ENCODE measurements around the gene HS3ST6. TPM values are rescaled to one million over a fixed set of nuclear protein-coding genes. Genes with fewer than 3 reads are reported as not detected.

The HS3ST6 gene
- total RNA-seq, 3 donors from 2014 or later, result not detected

DNA sequence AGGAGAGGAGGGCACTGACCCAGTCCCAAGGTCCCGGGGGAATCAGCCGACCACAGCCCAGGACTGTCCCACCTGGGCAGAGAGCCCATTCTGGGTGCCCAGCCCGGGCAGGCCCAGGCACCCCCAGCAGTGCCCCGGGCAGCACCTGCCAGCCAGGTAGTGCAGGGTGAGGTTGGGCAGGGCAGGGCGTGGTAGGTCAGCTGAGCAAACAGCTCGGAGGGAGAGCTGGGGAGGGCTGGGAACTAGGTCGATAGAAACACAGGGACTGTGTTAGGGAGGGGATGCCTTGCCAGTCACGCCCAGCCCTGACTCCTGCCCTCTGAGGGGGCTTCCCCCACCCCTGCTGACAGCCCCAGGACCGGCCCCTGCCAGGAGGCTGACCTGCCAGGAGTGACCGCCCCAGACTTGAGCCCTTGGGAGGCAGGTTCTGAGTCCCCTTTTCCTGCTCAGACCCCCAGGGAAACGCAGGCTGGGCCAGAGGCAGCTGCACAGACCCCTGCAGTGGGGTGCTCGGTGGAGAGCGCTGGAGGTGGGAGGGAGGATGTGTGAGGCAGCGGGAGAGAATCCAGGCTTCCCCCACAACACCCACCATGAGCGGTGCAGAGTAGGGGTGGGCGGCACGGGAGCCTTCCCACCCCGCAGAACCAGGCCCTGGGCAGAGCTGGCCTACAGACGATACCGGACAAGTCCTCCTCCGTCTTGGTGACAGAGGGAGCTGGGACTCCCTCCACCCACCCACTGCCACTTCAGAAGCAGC is 4.7 kb downstream of the HS3ST6 start:
- DNase-seq (ENCODE audit: low spot score in 2 of 2), result no peak
- TF ChIP-seq, protein P1, sequence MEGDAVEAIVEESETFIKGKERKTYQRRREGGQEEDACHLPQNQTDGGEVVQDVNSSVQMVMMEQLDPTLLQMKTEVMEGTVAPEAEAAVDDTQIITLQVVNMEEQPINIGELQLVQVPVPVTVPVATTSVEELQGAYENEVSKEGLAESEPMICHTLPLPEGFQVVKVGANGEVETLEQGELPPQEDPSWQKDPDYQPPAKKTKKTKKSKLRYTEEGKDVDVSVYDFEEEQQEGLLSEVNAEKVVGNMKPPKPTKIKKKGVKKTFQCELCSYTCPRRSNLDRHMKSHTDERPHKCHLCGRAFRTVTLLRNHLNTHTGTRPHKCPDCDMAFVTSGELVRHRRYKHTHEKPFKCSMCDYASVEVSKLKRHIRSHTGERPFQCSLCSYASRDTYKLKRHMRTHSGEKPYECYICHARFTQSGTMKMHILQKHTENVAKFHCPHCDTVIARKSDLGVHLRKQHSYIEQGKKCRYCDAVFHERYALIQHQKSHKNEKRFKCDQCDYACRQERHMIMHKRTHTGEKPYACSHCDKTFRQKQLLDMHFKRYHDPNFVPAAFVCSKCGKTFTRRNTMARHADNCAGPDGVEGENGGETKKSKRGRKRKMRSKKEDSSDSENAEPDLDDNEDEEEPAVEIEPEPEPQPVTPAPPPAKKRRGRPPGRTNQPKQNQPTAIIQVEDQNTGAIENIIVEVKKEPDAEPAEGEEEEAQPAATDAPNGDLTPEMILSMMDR (IDR thresholded peaks at IDR 0.05), result no peak
- TF ChIP-seq POLR2AphosphoS5 (IDR thresholded peaks at IDR 0.05) (no peak), POLR2A (IDR thresholded peaks at IDR 0.05) (no peak)
- Histone ChIP-seq H3K9me3 (no peaks in the 10 kb centered on the region), H3K4me3 (no peak overlapping the region), H3K36me3 (no peaks in the 10 kb centered on the region), H3K27ac (no peak overlapping the region), H3K4me1 (no peaks in the 10 kb centered on the region), H3K27me3 (peaks cover 0 to 41% of the 10 kb centered on the region in 2 donors)
- intact Hi-C loops (cut with DNase I; ENCODE audit: low total_unique reads), result no loop called here

DNA sequence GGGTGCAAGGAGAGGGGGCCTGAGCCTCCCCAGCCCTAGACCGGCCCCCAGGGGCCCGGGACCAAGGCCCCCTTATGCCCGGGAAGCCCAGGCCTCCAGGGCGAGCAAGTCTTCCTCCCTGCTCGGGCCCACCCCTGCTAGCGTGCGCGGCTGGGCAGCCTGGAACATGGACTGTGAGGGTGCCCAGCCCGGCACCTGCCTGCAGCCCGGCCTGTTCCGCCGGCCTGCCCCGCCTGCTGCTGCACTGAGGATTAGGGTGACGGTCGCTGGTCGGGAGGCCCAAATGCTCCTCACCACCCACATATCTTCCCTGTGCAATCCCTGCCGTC is 6.0 kb downstream of the HS3ST6 start:
- TF ChIP-seq, protein P1 (IDR thresholded peaks at IDR 0.05), result no peak
- TF ChIP-seq POLR2A (IDR thresholded peaks at IDR 0.05) (no peak), POLR2AphosphoS5 (IDR thresholded peaks at IDR 0.05) (no peak)

DNA sequence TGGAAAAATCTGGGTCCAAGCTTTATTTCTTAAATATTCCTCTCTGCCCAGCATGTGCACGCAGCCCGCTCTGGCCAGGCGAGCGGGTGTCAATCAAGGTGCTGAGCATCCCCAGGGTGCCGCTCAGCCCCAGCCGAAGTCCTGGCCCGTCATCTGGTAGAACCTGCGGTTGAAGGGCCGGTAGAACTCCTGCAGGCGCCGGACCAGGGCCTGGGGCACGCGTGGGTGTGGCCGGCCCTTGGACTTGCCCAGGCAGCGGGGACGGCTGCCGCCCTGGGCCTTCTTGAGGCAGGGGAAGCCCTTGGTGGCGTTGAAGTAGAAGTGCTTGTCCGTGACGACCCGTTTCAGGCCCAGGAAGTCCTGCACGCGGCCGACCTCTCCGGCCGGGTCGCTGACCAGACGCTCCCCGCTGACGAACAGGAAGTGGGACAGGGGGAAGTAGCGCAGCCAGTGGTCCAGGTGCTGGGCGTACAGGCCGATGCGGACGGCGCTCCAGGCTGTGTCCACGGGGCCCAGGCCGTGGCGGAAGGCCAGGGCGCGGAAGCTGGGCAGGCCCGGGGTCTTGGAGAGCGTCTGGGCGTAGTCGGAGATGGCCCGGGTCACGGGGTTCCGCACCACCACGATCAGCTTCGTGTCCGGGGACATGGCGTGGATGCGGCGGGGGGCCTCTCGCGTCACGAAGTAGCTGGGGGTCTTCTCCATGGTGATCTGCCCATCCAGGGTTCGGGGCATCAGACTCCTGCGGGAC is 6.6 kb downstream of the HS3ST6 start:
- no peak for DNase-seq (ENCODE audit: low spot score in 2 of 2)
- Histone ChIP-seq H3K9me3 (no peaks in the 10 kb centered on the region), H3K27me3 (peaks cover 0 to 40% of the 10 kb centered on the region in 2 donors), H3K4me3 (no peak overlapping the region), H3K4me1 (no peaks in the 10 kb centered on the region), H3K27ac (no peak overlapping the region), H3K36me3 (no peaks in the 10 kb centered on the region)
- intact Hi-C loops (cut with DNase I; ENCODE audit: low total_unique reads), result no loop called here
- TF ChIP-seq, protein P1 (IDR thresholded peaks at IDR 0.05), result no peak

More for the DNA sequence above, 6.0 kb downstream of the HS3ST6 start:
- Histone ChIP-seq H3K4me1 (no peaks in the 10 kb centered on the region), H3K36me3 (no peaks in the 10 kb centered on the region), H3K27ac (no peak overlapping the region), H3K9me3 (no peaks in the 10 kb centered on the region), H3K27me3 (peaks cover 0 to 41% of the 10 kb centered on the region in 2 donors), H3K4me3 (no peak overlapping the region)
- DNase-seq (ENCODE audit: low spot score in 2 of 2), result no peak
- intact Hi-C loops (cut with DNase I; ENCODE audit: low total_unique reads), result no loop called here

DNA sequence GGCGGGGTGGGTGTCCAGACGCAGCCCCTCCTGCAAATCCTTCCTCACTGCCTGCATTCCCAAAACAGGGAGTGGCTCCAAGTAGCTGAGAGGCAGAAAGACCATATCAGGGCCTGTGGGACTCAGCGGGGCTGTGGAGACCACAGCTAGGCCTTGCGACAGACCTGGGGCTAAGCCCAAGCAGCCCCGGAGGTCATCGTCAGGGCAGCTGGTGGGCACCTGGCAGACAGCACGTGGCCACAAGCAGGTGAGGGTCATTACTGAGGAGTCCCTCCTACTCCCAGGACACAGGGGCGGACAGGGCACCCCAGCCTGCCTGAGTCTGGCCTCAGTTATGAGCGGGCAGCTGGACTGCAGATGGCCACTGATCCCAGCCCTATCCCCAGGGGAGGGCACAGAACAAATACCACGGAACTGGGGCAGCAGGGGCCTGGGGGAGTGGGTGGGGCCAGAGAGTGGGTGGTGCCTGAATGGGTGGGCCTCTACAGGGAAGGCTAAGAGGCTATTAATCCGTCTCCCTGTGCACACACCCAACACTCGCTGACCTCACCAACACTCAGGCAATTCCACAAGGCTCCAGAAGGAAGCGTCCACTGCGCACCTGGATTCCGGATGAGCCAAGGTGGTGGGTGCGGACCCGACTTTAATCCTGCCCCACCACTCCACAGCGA is 8.5 kb downstream of the HS3ST6 start:
- intact Hi-C loops (cut with DNase I; ENCODE audit: low total_unique reads), result no loop called here
- H3K36me3 ChIP-seq, result no peaks in the 10 kb centered on the region
- H3K9me3 ChIP-seq, result no peaks in the 10 kb centered on the region
- TF ChIP-seq, protein P1 (IDR thresholded peaks at IDR 0.05), result no peak
- TF ChIP-seq POLR2A (IDR thresholded peaks at IDR 0.05) (no peak), POLR2AphosphoS5 (IDR thresholded peaks at IDR 0.05) (no peak)
- no peak for DNase-seq (ENCODE audit: low spot score in 2 of 2)
- H3K27me3 ChIP-seq, result peaks cover 0 to 31% of the 10 kb centered on the region in 2 donors
- H3K4me1 ChIP-seq, result no peaks in the 10 kb centered on the region
- H3K27ac ChIP-seq, result no peak overlapping the region
- no peak overlapping the region for H3K4me3 ChIP-seq

DNA sequence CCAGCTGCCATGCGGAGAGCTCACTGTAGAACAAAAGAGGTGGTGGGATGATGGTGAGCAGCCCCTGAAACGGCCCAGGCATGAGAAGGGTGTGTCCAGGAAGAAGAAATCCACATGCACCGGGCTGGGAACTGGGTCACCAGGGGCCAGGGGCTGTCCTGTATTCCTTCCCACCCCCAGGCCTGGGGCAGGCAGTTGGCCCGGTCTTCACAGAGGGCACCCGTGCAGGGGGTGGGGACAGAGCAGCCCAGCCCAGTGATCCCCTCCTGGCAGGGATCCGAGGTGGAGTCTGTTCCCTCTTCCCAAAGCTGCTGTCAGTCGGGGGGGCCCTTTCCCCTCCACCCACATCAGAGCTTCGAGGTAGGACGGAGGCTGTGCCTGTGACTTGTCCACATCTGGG is 9.2 kb downstream of the HS3ST6 start:
- Histone ChIP-seq H3K9me3 (no peaks in the 10 kb centered on the region), H3K27ac (no peak overlapping the region), H3K4me3 (no peak overlapping the region), H3K36me3 (no peaks in the 10 kb centered on the region), H3K27me3 (peaks cover 0 to 23% of the 10 kb centered on the region in 2 donors), H3K4me1 (no peaks in the 10 kb centered on the region)
- intact Hi-C loops (cut with DNase I; ENCODE audit: low total_unique reads), result no loop called here
- TF ChIP-seq, protein P1 (IDR thresholded peaks at IDR 0.05), result no peak
- TF ChIP-seq POLR2AphosphoS5 (IDR thresholded peaks at IDR 0.05) (no peak), POLR2A (IDR thresholded peaks at IDR 0.05) (no peak)
- DNase-seq (ENCODE audit: low spot score in 2 of 2), result no peak

All from breast epithelium (tissue), 4 donors.